Upper lobe of left lung (tissue), 4 donors: ENCODE measurements around the gene FAM83C.

ENCODE experiments used
- CTCF ChIP-seq, 6 experiments: fragments of 450-650 bp in 4 of 6; fragments of 200-600 bp in 2 of 6; sonication (generic) in 2 of 6; IDR thresholded peaks; one replicate each; pipeline ENCODE4 v1.5.1; 2016 to 2019; ENCODE audit warnings: antibody characterized with exemption in 6 of 6
- EP300 ChIP-seq, 4 donors: sonication (generic); formaldehyde crosslinking; IDR thresholded peaks; one replicate each; pipeline ENCODE4 v1.5.1; 2017; ENCODE audit warnings: antibody characterized with exemption in 4 of 4, control low read depth in 2 of 4
- POLR2A ChIP-seq, 4 donors: fragments of 450-650 bp; IDR thresholded peaks; one replicate each; pipeline ENCODE4 v1.5.1; 2016 to 2017; ENCODE audit warnings: antibody characterized with exemption in 4 of 4, mild to moderate bottlenecking in 2 of 4
- POLR2AphosphoS5 ChIP-seq, 2 donors: sonication (generic); formaldehyde crosslinking; IDR thresholded peaks; one replicate each; pipeline ENCODE4 v1.5.1; 2017; ENCODE audit warnings: antibody characterized with exemption in 2 of 2

- TF ChIP-seq POLR2A (IDR thresholded peaks at IDR 0.05) (no peak), CTCF (IDR thresholded peaks at IDR 0.05) (no peak), EP300 (IDR thresholded peaks at IDR 0.05) (no peak), POLR2AphosphoS5 (IDR thresholded peaks at IDR 0.05) (no peak)
Observed at GRCh38 chr20:35303382-35303734, 11.1 kb upstream of the FAM83C start.
